ENCODE measurements around the gene PTGFR.

The PTGFR gene

GRCh38 chr1:78492386-78492950 is 1.7 kb downstream of the PTGFR start:
- H3K27ac ChIP-seq = peak overlapping the region; percentile 92
- TF ChIP-seq ZFX (IDR thresholded peaks at IDR 0.05) = no peak
- TF ChIP-seq, protein P1, sequence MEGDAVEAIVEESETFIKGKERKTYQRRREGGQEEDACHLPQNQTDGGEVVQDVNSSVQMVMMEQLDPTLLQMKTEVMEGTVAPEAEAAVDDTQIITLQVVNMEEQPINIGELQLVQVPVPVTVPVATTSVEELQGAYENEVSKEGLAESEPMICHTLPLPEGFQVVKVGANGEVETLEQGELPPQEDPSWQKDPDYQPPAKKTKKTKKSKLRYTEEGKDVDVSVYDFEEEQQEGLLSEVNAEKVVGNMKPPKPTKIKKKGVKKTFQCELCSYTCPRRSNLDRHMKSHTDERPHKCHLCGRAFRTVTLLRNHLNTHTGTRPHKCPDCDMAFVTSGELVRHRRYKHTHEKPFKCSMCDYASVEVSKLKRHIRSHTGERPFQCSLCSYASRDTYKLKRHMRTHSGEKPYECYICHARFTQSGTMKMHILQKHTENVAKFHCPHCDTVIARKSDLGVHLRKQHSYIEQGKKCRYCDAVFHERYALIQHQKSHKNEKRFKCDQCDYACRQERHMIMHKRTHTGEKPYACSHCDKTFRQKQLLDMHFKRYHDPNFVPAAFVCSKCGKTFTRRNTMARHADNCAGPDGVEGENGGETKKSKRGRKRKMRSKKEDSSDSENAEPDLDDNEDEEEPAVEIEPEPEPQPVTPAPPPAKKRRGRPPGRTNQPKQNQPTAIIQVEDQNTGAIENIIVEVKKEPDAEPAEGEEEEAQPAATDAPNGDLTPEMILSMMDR (conservative IDR thresholded peaks at IDR 0.05) = no peak

- H3K27ac ChIP-seq = no peak overlapping the region
- no peak for TF ChIP-seq ZFX (IDR thresholded peaks at IDR 0.05)
- TF ChIP-seq, protein P1 (conservative IDR thresholded peaks at IDR 0.05) = no peak
Observed at GRCh38 chr1:78493451-78493850, 2.7 kb downstream of the PTGFR start.

GRCh38 chr1:78497201-78497600 is 6.4 kb downstream of the PTGFR start:
- TF ChIP-seq, protein P1 (conservative IDR thresholded peaks at IDR 0.05) = no peak
- no peak for TF ChIP-seq ZFX (IDR thresholded peaks at IDR 0.05)
- H3K27ac ChIP-seq = no peak overlapping the region

GRCh38 chr1:78500529-78500928 is 9.8 kb downstream of the PTGFR start:
- peak overlapping the region; percentile 94 for H3K27ac ChIP-seq

DNA sequence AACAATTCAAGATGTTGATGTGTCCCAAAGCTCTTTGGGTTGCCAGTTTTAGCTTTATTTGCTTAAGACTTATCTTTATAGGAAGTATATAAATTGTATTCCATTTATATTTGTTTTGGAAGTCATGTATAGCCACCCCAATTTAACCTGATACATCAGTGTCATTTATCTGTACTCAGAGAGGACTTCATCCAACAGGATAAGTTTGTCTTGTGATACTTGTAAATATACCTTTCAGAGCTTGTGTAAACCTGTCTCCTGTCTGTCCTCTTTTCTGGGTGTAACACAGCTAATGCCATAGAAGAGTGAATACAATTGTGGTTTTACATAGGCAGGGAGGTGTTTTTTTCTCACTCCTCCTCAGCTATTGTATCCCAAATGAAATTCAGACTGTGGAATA is 10.4 kb downstream of the PTGFR start:
- TF ChIP-seq, protein P1 (conservative IDR thresholded peaks at IDR 0.05) = no peak
- no peak for TF ChIP-seq ZFX (IDR thresholded peaks at IDR 0.05)
- H3K27ac ChIP-seq = no peak overlapping the region

More at GRCh38 chr1:78500529-78500928, 9.8 kb downstream of the PTGFR start:
- no peak for TF ChIP-seq ZFX (IDR thresholded peaks at IDR 0.05)
- TF ChIP-seq, protein P1 (conservative IDR thresholded peaks at IDR 0.05) = no peak

DNA sequence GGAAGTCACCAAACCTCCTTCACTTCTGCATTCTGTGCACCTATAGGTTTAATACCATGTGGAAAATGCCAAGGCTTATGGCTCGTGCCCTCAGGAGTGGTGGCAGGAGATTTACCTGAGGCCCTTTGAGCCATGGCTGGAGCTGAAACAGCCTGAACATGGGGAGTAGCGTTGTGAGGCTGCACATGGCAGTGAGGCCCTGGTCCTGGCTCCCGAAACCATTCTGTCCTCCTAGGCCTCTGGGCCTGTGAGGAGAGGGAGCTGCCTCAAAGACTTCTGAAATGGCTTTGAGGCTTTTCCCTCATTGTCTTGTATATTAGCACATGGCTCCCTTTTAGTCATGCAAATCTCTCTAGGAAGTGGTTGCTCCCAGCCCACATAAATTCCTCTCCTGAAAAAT is 20.6 kb downstream of the PTGFR start:
- no peak overlapping the region for H3K27ac ChIP-seq
- TF ChIP-seq ZFX (IDR thresholded peaks at IDR 0.05) = no peak
- TF ChIP-seq, protein P1 (conservative IDR thresholded peaks at IDR 0.05) = no peak

DNA sequence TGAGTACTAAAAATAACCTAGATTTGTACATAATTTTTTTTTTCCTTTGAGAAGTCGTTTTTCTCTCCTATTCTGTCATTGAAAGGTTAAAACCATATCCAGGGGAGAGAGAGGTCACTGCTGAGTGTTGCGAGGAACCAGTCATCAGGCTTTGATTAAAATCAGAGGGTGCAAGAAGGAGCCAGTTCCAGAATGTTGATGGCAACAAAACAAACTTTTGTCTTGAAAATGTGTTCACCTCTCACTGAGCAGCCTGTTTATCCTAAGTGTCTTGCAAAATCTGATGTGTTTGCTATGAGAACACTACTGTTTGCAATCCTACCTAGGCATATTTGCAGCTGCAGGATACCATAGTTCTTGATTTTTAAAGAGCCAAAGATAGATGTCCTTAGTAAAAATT is 25.9 kb downstream of the PTGFR start:
- no peak for TF ChIP-seq ZFX (IDR thresholded peaks at IDR 0.05)
- TF ChIP-seq, protein P1 (conservative IDR thresholded peaks at IDR 0.05) = no peak

More for the DNA sequence above, 25.9 kb downstream of the PTGFR start:
- H3K27ac ChIP-seq = no peak overlapping the region

Measured in C4-2B (cell line).